ENCODE results near the gene GRM8.

- no peak for TF ChIP-seq CTCF (optimal IDR thresholded peaks at IDR 0.05 in 1 of 3, IDR thresholded peaks at IDR 0.05 in 1 of 3, conservative IDR thresholded peaks at IDR 0.05 in 1 of 3; ENCODE audit: extremely low read depth in 1 of 3, insufficient read depth in 2 of 3, low read length in 3 of 3)
- no peak for TF ChIP-seq EZH2 (IDR thresholded peaks at IDR 0.05; ENCODE audit: low read length)
These were observed 562.6 kb downstream of the GRM8 start for GRCh38 chr7:126690104-126690503.
